Peyer's patch (tissue), 4 donors: ENCODE results near the gene MIGA1. TPM values are rescaled to one million over a fixed set of nuclear protein-coding genes. Genes with fewer than 3 reads are reported as not detected.

ENCODE experiments used
- DNase-seq, 3 donors: peaks; one replicate each; pipeline ENCODE4 v3.0.0-alpha.2; 2017 to 2019
- H3K27ac ChIP-seq, 4 donors: fragments of 200-600 bp; sonication (generic); one replicate each; pipeline ENCODE4 v1.5.1; 2016 to 2019
- H3K27me3 ChIP-seq, 2 donors: fragments of 200-600 bp; sonication (generic); one replicate each; pipeline ENCODE4 v1.5.1; 2019
- H3K36me3 ChIP-seq, 3 donors: fragments of 200-600 bp; sonication (generic); one replicate each; pipeline ENCODE4 v1.5.1; 2016 to 2019
- H3K4me1 ChIP-seq, 4 donors: fragments of 200-600 bp; sonication (generic); one replicate each; pipeline ENCODE4 v1.5.1; 2016 to 2019
- H3K4me3 ChIP-seq, 4 donors: fragments of 200-600 bp; sonication (generic); 1 replicate in 3 of 4; 2 replicates in 1 of 4; pipeline ENCODE4 v1.5.1; 2016 to 2019; ENCODE audit warnings: mild to moderate bottlenecking in 1 of 4
- H3K9me3 ChIP-seq, 4 donors: fragments of 200-600 bp; sonication (generic); one replicate each; pipeline ENCODE4 v1.5.1; 2016 to 2019; ENCODE audit warnings: mild to moderate bottlenecking in 1 of 4
- POLR2A ChIP-seq, 2 donors: fragments of 450-650 bp; IDR thresholded peaks; one replicate each; pipeline ENCODE4 v1.5.1; 2017; ENCODE audit warnings: antibody characterized with exemption in 2 of 2, mild to moderate bottlenecking in 2 of 2, moderate library complexity in 2 of 2
- total RNA-seq, 4 donors: library from RNA; depleted of rRNA; stranded (reverse); fragments of >200 nt; gene quantifications; one replicate each; pipeline ENCODE4 v1.1.0, GENCODE V29; 2016
- TF ChIP-seq, protein P1 (sequence below), 6 experiments: fragments of 450-650 bp in 4 of 6; fragments of 200-600 bp in 2 of 6; sonication (generic) in 1 of 6; IDR thresholded peaks; one replicate each; pipeline ENCODE4 v1.5.1; 2017 to 2019; ENCODE audit warnings: antibody characterized with exemption in 6 of 6, mild to moderate bottlenecking in 3 of 6, moderate library complexity in 1 of 6

MIGA1 gene
- total RNA-seq, 4 donors from 2014 or later = 7.4 to 21.9 (median 17.4) TPM

DNA sequence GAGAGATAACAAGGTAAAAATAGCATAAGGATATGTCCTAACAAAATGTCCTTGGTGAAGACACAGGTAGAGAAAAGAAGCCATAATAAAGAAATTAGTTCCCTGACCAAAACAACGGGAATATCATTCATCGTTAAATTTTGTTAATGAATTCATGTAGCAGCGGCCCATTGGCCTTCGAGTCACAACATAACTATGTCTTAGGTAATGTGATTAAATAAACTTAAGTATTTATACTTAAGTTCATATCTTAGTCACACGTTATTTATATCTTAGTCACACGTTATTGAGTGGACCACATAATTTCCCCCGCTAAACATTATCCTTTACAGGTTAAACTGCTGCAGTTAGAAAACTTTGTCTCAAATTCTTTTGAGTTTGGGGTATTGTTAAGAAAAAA is 110.2 kb downstream of the MIGA1 start:
- no peak for TF ChIP-seq POLR2A (IDR thresholded peaks at IDR 0.05)
- TF ChIP-seq, protein P1, sequence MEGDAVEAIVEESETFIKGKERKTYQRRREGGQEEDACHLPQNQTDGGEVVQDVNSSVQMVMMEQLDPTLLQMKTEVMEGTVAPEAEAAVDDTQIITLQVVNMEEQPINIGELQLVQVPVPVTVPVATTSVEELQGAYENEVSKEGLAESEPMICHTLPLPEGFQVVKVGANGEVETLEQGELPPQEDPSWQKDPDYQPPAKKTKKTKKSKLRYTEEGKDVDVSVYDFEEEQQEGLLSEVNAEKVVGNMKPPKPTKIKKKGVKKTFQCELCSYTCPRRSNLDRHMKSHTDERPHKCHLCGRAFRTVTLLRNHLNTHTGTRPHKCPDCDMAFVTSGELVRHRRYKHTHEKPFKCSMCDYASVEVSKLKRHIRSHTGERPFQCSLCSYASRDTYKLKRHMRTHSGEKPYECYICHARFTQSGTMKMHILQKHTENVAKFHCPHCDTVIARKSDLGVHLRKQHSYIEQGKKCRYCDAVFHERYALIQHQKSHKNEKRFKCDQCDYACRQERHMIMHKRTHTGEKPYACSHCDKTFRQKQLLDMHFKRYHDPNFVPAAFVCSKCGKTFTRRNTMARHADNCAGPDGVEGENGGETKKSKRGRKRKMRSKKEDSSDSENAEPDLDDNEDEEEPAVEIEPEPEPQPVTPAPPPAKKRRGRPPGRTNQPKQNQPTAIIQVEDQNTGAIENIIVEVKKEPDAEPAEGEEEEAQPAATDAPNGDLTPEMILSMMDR (IDR thresholded peaks at IDR 0.05) = no peak
- H3K4me1 ChIP-seq = peaks cover 0 to 10% (median 0%) of the 10 kb centered on the region in 4 donors
- H3K27ac ChIP-seq = peak overlapping the region in 2 of 4 donors; percentile 54 to 92
- no peaks in the 10 kb centered on the region for H3K9me3 ChIP-seq
- peak overlapping the region in 3 of 4 donors; percentile 51 to 78 (median 63) for H3K4me3 ChIP-seq
- H3K27me3 ChIP-seq = no peaks in the 10 kb centered on the region
- no peak for DNase-seq
- no peaks in the 10 kb centered on the region for H3K36me3 ChIP-seq

DNA sequence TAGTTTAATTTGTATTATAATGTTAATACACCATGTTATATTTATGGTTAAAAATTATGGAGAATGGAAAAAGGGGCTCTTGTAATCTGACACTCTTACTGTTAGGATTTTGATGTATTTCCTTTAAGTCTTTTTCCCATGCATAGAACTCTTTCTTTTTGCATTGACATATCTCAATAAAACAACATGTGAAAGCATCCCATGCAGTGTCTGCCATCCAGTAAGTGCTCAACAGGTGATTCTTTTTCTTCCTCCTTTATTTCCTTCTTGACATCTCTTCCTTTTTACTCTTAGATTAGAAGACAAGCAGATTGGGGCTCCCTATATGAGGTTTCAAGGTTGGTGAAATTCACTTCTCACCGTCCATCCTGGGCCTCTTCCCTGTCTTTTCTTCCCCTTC is 111.8 kb downstream of the MIGA1 start:
- Histone ChIP-seq H3K27me3 (no peaks in the 10 kb centered on the region), H3K4me1 (peaks cover 0 to 10% (median 0%) of the 10 kb centered on the region in 4 donors), H3K4me3 (peak overlapping the region in 1 of 4 donors; percentile 78), H3K27ac (no peak overlapping the region), H3K9me3 (no peaks in the 10 kb centered on the region), H3K36me3 (no peaks in the 10 kb centered on the region)
- no peak for DNase-seq
- no peak for TF ChIP-seq POLR2A (IDR thresholded peaks at IDR 0.05)
- TF ChIP-seq, protein P1 (IDR thresholded peaks at IDR 0.05) = no peak

DNA sequence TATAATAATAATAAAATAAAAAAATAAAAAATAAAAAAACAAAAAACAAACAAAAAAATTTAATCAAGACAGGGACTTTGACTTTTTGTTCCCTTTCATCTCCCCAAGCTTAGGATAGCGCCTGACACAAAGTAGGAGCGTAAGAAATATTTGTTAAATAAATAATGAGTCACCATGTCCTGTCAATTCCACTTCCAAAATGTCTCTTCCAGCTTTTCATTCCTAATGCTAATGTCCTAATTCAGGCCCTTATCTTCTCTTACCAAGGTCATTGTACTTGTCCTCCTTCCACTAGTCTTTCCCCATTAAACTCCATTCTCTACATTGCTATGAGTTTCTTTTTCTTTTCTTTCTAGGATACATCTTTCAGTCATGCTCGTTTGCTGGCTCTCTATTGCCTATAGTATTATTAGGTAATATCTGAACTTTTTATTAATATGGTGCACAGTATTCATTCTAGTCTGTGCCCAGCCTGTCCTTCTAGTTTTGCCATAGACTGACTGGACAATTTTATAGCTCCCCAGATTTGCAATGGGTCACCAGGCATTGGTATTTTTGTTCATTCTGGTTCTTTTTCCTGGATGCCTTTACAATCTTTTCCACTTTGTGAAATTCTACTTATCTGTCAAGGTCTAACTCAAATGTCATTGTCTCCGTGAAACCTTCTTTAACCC is 120.3 kb downstream of the MIGA1 start:
- Histone ChIP-seq H3K4me3 (no peak overlapping the region), H3K27me3 (no peaks in the 10 kb centered on the region), H3K27ac (no peak overlapping the region), H3K4me1 (no peaks in the 10 kb centered on the region), H3K36me3 (no peaks in the 10 kb centered on the region), H3K9me3 (no peaks in the 10 kb centered on the region)
- DNase-seq = no peak
- no peak for TF ChIP-seq POLR2A (IDR thresholded peaks at IDR 0.05)
- TF ChIP-seq, protein P1 (IDR thresholded peaks at IDR 0.05) = no peak

DNA sequence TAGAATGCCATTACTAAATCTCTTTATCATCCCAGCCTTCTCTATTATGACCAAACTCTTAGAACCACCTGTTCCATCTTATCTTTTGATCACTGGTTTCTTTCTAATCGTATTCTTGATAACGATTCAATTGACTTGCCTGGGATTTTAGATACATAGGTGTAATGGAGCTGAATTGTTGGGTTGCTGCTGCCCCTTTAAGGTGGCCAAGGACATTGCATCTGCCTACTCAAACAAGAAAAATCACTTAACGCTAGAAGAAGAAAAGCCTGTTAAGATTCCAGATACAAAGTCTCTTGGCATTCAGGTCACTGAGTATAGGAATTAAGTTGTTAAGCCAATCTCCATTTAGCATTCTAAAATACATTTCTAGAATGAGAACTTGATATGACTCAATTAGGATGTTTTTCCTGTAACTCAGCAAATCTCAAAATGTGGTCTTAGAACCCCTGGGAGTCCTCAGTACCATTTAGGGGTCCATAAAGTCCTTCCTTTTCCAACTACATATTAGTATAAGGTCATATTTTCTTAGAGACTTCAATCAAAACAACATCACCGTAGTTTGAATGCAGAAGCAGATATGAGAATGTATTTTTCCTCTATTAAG is 121.3 kb downstream of the MIGA1 start:
- TF ChIP-seq POLR2A (IDR thresholded peaks at IDR 0.05) = no peak
- TF ChIP-seq, protein P1 (IDR thresholded peaks at IDR 0.05) = peak in 5 of 6 experiments; percentile 24 to 70 (median 63)
- no peak overlapping the region for H3K27ac ChIP-seq

DNA sequence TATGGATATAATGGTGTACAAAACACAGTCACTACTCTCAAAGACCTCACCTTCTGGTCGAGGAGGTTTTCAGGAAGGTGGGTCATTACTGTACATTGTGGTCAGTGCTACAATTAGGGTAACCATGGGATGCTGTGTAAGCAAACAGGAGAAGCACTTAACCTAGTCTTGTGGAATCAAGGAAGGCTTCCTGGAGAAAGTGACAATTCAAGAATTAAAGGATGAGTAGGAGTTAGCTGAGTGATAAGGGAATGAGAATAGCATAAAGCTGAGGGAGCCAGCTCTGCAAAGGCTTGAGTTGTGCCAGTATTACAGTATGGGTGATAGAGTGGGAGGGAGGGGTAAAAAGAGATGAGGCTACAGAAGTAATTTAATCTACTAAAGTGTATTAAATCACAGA is 126.2 kb downstream of the MIGA1 start:
- Histone ChIP-seq H3K9me3 (no peaks in the 10 kb centered on the region), H3K4me3 (no peak overlapping the region), H3K4me1 (no peaks in the 10 kb centered on the region), H3K36me3 (no peaks in the 10 kb centered on the region), H3K27ac (no peak overlapping the region), H3K27me3 (no peaks in the 10 kb centered on the region)
- no peak for TF ChIP-seq POLR2A (IDR thresholded peaks at IDR 0.05)
- TF ChIP-seq, protein P1 (IDR thresholded peaks at IDR 0.05) = no peak
- no peak for DNase-seq

More for the DNA sequence above, 121.3 kb downstream of the MIGA1 start:
- peak in 1 of 3 donors; percentile 55 for DNase-seq
- H3K27me3 ChIP-seq = no peaks in the 10 kb centered on the region
- H3K4me3 ChIP-seq = no peak overlapping the region
- H3K36me3 ChIP-seq = no peaks in the 10 kb centered on the region
- no peaks in the 10 kb centered on the region for H3K9me3 ChIP-seq
- no peaks in the 10 kb centered on the region for H3K4me1 ChIP-seq
